ENCODE measurements around the gene SPRY1.

Gene SPRY1

DNA sequence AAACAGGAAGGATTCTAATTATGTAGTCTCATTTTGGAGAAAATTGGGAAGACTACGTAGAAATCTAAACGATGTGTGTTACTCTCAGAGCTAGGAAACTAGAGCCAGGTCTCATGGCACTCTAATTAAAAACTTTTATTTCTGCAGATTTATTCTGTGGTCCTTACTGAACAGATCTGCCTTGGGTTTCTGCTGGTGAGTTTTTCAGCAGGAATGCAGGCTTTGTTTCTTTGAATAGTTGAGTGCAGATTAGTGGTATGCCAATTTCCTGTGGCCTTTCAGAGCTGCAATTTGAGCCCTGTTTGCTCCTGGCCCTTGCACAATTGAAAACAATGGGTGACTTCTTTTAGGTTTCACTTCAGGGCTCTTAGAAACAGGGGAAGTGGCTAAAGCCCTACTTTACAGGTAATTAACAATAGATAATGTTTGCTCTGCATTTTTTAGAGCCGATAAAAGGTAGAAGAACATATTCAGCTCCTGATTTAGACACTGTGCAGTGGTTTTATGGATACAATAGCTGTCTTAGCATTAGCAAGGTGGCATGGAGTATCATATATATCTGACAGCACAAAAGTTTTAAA, 21.8 kb downstream of the SPRY1 start:
- Histone ChIP-seq H3K79me2 (ENCODE audit: insufficient read depth, low read length) (0 out of 2 replicates have a peak, but pooled peaks cover 3% of the 10 kb centered on the region), H3K4me1 (ENCODE audit: insufficient read depth, low read length, poor library complexity, severe bottlenecking) (peaks cover 84% of the 10 kb centered on the region), H3K4me3 (ENCODE audit: low read length, poor library complexity, severe bottlenecking) (peak overlapping the region; percentile 55), H3K4me2 (ENCODE audit: low read depth, low read length, poor library complexity, severe bottlenecking) (peak overlapping the region; percentile 87), H3F3A (ENCODE audit: low read depth) (peaks cover 5% of the 10 kb centered on the region; the same call in 1 of the 2 replicates), H3K36me3 (ENCODE audit: insufficient read depth, low read length) (no peaks in the 10 kb centered on the region), H4K20me1 (ENCODE audit: insufficient read depth, low read length, poor library complexity, severe bottlenecking) (no peaks in the 10 kb centered on the region), H3K9me2 (replicated peaks; ENCODE audit: low read depth, low read length) (no peaks in the 10 kb centered on the region), H2AFZ (ENCODE audit: low read length) (no peak overlapping the region), H3K9me3 (ENCODE audit: insufficient read depth, low read depth, low read length) (no peaks in the 10 kb centered on the region), H3K9ac (ENCODE audit: low read depth, low read length, poor library complexity, severe bottlenecking) (peak overlapping the region; percentile 69), H3K27me3 (ENCODE audit: insufficient read depth, low read length, poor library complexity, severe bottlenecking) (no peaks in the 10 kb centered on the region)
- TF ChIP-seq, protein P1, sequence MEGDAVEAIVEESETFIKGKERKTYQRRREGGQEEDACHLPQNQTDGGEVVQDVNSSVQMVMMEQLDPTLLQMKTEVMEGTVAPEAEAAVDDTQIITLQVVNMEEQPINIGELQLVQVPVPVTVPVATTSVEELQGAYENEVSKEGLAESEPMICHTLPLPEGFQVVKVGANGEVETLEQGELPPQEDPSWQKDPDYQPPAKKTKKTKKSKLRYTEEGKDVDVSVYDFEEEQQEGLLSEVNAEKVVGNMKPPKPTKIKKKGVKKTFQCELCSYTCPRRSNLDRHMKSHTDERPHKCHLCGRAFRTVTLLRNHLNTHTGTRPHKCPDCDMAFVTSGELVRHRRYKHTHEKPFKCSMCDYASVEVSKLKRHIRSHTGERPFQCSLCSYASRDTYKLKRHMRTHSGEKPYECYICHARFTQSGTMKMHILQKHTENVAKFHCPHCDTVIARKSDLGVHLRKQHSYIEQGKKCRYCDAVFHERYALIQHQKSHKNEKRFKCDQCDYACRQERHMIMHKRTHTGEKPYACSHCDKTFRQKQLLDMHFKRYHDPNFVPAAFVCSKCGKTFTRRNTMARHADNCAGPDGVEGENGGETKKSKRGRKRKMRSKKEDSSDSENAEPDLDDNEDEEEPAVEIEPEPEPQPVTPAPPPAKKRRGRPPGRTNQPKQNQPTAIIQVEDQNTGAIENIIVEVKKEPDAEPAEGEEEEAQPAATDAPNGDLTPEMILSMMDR (conservative IDR thresholded peaks at IDR 0.05; ENCODE audit: low read length) = no peak
- no peak for TF ChIP-seq EZH2phosphoT487 (IDR thresholded peaks at IDR 0.05; ENCODE audit: borderline replicate concordance)

DNA sequence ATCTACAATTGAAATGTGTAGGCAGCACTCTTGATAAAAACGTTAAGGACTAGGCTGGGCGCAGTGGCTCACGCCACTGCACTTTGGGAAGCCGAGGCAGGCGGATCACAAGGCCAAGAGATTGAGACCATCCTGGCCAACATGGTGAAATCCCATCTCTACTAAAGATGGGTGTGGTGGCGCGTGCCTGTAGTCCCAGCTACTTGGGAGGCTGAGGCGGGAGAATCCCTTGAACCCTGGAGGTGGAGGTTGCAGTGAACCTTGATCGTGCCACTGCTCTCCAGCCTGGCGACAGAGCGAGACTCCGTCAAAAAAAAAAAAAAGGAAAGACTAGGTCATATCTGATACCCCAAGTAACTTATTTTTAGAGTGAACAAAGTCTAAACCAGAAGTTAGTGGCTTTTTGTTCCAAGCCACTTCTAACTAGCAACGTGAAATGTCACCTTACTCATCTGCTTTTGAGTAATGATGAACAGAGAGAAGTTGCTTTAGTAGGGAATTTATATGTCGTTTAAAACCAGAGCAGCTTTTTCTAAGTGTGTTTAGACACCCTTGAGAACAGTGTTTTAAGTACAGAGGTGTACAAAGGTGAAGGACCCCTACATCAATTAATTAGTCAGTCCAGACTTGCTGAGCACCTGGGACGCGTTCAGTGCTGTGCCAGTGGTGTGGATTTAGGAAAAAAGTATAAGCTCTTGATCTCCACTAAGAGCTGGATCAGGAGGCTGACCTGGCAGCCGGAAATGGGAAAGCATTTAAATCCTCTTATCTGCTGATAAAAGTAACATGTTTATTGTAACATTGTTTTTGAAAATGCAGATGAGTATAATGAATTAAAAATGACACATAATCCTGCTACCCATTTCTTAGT, 23.5 kb downstream of the SPRY1 start:
- Histone ChIP-seq H3K36me3 (ENCODE audit: insufficient read depth, low read length) (no peaks in the 10 kb centered on the region), H3K4me3 (ENCODE audit: low read length, poor library complexity, severe bottlenecking) (no peak overlapping the region), H3K79me2 (ENCODE audit: insufficient read depth, low read length) (0 out of 2 replicates have a peak, but pooled peaks cover under 1% of the 10 kb centered on the region), H3K27me3 (ENCODE audit: insufficient read depth, low read length, poor library complexity, severe bottlenecking) (no peaks in the 10 kb centered on the region), H3K4me1 (ENCODE audit: insufficient read depth, low read length, poor library complexity, severe bottlenecking) (peaks cover 76% of the 10 kb centered on the region), H3K4me2 (ENCODE audit: low read depth, low read length, poor library complexity, severe bottlenecking) (no peak overlapping the region), H2AFZ (ENCODE audit: low read length) (no peak overlapping the region), H3K9ac (ENCODE audit: low read depth, low read length, poor library complexity, severe bottlenecking) (no peak overlapping the region), H3F3A (ENCODE audit: low read depth) (peaks cover 5% of the 10 kb centered on the region; the same call in 1 of the 2 replicates), H4K20me1 (ENCODE audit: insufficient read depth, low read length, poor library complexity, severe bottlenecking) (no peaks in the 10 kb centered on the region), H3K9me3 (ENCODE audit: insufficient read depth, low read depth, low read length) (no peaks in the 10 kb centered on the region), H3K9me2 (replicated peaks; ENCODE audit: low read depth, low read length) (no peaks in the 10 kb centered on the region)
- no peak for TF ChIP-seq EZH2phosphoT487 (IDR thresholded peaks at IDR 0.05; ENCODE audit: borderline replicate concordance)
- TF ChIP-seq, protein P1 (conservative IDR thresholded peaks at IDR 0.05; ENCODE audit: low read length) = no peak

DNA sequence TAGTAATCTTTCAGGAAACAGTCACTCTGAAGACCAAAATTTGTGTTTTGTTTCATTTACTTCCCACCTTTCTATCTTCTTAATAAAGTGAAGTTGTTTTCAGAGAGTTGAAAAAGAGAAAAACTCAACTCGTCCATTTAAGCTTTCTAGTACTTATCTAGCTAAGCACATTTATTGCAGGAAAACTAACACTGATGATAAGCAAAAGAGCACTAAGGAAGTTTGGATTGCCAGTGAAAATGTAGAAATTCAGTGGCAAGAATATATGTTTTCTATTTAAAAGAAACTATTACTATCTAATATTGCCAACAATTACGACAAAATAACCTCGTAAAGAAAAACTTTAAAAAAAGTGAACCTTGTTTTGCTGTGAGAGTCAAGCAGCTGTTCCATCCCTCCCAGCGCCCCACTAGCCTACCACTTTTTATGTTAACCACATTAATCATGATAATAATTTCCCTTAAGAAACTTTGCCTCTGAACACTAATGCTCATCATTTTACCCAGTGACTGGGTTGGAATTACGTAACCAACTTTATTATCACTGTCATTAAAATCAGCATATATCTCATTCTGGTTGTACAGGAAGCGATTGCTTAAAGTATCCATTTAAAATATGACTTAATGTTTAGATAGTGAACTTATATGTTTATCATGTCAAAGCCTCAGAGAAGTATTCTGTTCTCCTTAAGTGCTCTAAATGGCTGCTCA, 24.8 kb downstream of the SPRY1 start:
- Histone ChIP-seq H3K9me2 (replicated peaks; ENCODE audit: low read depth, low read length) (no peaks in the 10 kb centered on the region), H3K79me2 (ENCODE audit: insufficient read depth, low read length) (no peaks in the 10 kb centered on the region), H3K9ac (ENCODE audit: low read depth, low read length, poor library complexity, severe bottlenecking) (peak overlapping the region; percentile 63), H3F3A (ENCODE audit: low read depth) (peaks cover 5% of the 10 kb centered on the region; the same call in 1 of the 2 replicates), H3K27me3 (ENCODE audit: insufficient read depth, low read length, poor library complexity, severe bottlenecking) (no peaks in the 10 kb centered on the region), H2AFZ (ENCODE audit: low read length) (0 out of 2 replicates have a peak overlapping the region, but pooled peaks have one; percentile 57), H4K20me1 (ENCODE audit: insufficient read depth, low read length, poor library complexity, severe bottlenecking) (no peaks in the 10 kb centered on the region), H3K4me3 (ENCODE audit: low read length, poor library complexity, severe bottlenecking) (peak overlapping the region; percentile 61), H3K36me3 (ENCODE audit: insufficient read depth, low read length) (no peaks in the 10 kb centered on the region), H3K4me1 (ENCODE audit: insufficient read depth, low read length, poor library complexity, severe bottlenecking) (peaks cover 66% of the 10 kb centered on the region), H3K9me3 (ENCODE audit: insufficient read depth, low read depth, low read length) (no peaks in the 10 kb centered on the region), H3K4me2 (ENCODE audit: low read depth, low read length, poor library complexity, severe bottlenecking) (peak overlapping the region; percentile 72)
- TF ChIP-seq, protein P1 (conservative IDR thresholded peaks at IDR 0.05; ENCODE audit: low read length) = no peak
- no peak for TF ChIP-seq EZH2phosphoT487 (IDR thresholded peaks at IDR 0.05; ENCODE audit: borderline replicate concordance)

Measured in Loucy (cell line).